Spinal cord (tissue), 10 donors: ENCODE data around the gene KLF9. TPM values are rescaled to one million over a fixed set of nuclear protein-coding genes. Genes with fewer than 3 reads are reported as not detected.
"Not testable (repeated sequence)": the region's sequence is repeated elsewhere in the genome, so short reads cannot be mapped to it uniquely, and the experiment has no call there.

ENCODE experiments used
- DNase-seq, 6 donors: peaks; one replicate each; pipeline versions ENCODE4 v3.0.0 to v3.0.0-alpha.2; 2013 to 2015; ENCODE audit warnings: low spot score in 6 of 6, low read depth in 4 of 6
- H3K27ac ChIP-seq: one replicate; pipeline ENCODE4 v1.5.1; 2013; ENCODE audit warnings: low read depth, low read length, control low read depth
- H3K27me3 ChIP-seq: one replicate; pipeline ENCODE4 v1.6.1; 2013; ENCODE audit warnings: low read length; ENCODE audit not compliant: control insufficient read depth, insufficient read depth
- H3K36me3 ChIP-seq: one replicate; pipeline ENCODE4 v1.6.1; 2013; ENCODE audit warnings: low read length; ENCODE audit not compliant: control insufficient read depth, insufficient read depth
- H3K4me1 ChIP-seq: one replicate; pipeline ENCODE4 v1.6.1; 2013; ENCODE audit warnings: low read length; ENCODE audit not compliant: control insufficient read depth, insufficient read depth
- H3K4me3 ChIP-seq: one replicate; pipeline ENCODE4 v1.5.1; 2013; ENCODE audit warnings: low read depth, low read length, control low read depth
- H3K9me3 ChIP-seq: one replicate; pipeline ENCODE4 v1.6.1; 2013; ENCODE audit warnings: low read length; ENCODE audit not compliant: control insufficient read depth, insufficient read depth
- WGBS: methylation state at CpG from one replicate; pipeline ENCODE4 v1.1.5; 2013; ENCODE audit warnings: missing lambda C conversion rate; ENCODE audit not compliant: insufficient coverage; 5-methylcytosine and 5-hydroxymethylcytosine counted together
- polyA plus RNA-seq, 2 donors: library from polyadenylated mRNA; unstranded; fragments of 120-200 nt; gene quantifications; one replicate each; pipeline ENCODE4 v1.2.1, GENCODE V29; 2013; ENCODE audit not compliant: insufficient read length in 2 of 2
- total RNA-seq, 2 donors: library from RNA; depleted of rRNA in 1 of 2; stranded (reverse); fragments of 120-200 nt in 1 of 2; fragments of >200 nt in 1 of 2; gene quantifications; one replicate each; pipeline versions ENCODE4 v1.2.3 to v1.2.4, GENCODE V29; 2013 to 2014
- donor health status: healthy.

The KLF9 gene
- total and polyA plus RNA-seq, 4 donors: 8.5 to 25.3 (median 10.6) TPM

DNA sequence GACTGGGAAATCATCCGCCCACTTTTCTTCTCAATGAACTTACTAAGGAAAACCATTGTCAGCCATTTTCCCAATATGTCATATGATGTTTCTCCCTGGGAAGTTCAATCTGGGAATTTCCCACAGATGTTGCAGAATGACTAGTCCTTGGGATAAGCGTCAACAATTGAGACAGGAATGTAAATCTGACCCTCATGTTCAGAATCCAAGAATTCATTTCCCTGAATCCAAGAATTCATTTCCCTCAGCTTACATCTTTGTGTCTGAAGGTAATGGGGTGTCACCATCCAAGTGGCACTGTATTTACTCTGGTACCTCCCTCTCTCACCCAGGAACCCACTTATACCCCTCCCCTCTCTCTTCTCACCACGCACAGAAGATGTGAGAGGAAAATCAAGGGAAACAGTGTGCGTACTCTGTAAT is 7.4 kb downstream of the KLF9 start:
- Histone ChIP-seq H3K4me1 (peaks cover 15% of the 10 kb centered on the region), H3K27ac (peak overlapping the region; percentile 86), H3K9me3 (no peaks in the 10 kb centered on the region), H3K36me3 (no peaks in the 10 kb centered on the region), H3K27me3 (no peaks in the 10 kb centered on the region), H3K4me3 (no peak overlapping the region)
- DNase-seq: peak in 1 of 6 donors; percentile 27
- WGBS: no CpG with 5 or more reads among the region's 4 CpGs

DNA sequence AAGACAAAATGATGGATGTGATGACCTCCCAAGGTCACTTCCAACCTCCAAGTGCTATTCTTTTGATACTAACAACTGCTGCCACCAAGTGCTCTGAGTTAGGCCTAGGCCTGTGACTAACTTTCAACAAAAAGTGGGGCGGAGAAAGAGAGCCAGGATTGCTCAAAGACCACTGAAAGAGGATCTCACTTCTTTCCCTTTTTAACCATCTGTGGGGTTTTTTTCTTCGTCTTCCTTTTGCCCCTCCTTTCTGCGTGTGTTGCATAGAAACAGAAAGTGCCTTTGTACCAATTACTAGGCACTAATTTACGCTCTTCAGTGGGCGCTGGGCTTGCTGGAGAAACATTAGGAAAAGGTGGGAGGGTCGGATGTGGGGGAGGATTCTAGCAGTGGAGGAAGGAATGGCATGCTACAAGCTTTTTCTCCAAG is 8.0 kb downstream of the KLF9 start:
- WGBS: 40% methylated on average over 3 of the region's 6 CpGs
- no peaks in the 10 kb centered on the region for H3K9me3 ChIP-seq
- H3K4me1 ChIP-seq: peaks cover 15% of the 10 kb centered on the region
- H3K27me3 ChIP-seq: no peaks in the 10 kb centered on the region
- H3K4me3 ChIP-seq: no peak overlapping the region
- peak in 2 of 6 donors; percentile 68 to 84 for DNase-seq
- peak overlapping the region; percentile 86 for H3K27ac ChIP-seq
- no peaks in the 10 kb centered on the region for H3K36me3 ChIP-seq

GRCh38 chr9:70405808-70406433 is 8.5 kb downstream of the KLF9 start:
- no peaks in the 10 kb centered on the region for H3K9me3 ChIP-seq
- no peak for DNase-seq
- H3K27ac ChIP-seq: peak overlapping the region; percentile 86
- 64% methylated on average over 3 of the region's 3 CpGs for WGBS
- no peak overlapping the region for H3K4me3 ChIP-seq
- no peaks in the 10 kb centered on the region for H3K36me3 ChIP-seq
- H3K4me1 ChIP-seq: peaks cover 12% of the 10 kb centered on the region
- no peaks in the 10 kb centered on the region for H3K27me3 ChIP-seq

DNA sequence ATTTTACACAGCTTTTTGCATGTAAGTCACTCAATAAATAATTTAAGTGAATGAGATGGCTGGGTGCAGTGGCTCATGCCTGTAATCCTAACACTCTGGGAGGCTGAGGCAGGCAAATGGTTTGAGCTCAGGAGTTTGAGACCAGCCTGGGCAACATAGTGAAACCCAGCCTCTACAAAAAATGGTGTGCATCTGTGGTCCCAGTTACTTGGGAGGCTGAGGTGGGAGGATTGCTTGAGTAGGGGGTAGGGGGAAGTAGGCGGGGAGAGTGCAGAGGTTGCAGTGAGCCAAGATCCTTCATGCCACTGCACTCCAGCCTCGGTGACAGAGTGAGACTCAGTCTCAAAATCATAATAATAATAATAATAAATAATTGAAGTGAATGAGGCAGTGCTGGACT is 10.2 kb downstream of the KLF9 start:
- Histone ChIP-seq H3K4me1 (peaks cover 12% of the 10 kb centered on the region), H3K36me3 (no peaks in the 10 kb centered on the region), H3K9me3 (no peaks in the 10 kb centered on the region), H3K27ac (no peak overlapping the region), H3K4me3 (no peak overlapping the region), H3K27me3 (no peaks in the 10 kb centered on the region)
- no CpG with 5 or more reads among the region's 2 CpGs for WGBS
- DNase-seq: no peak

GRCh38 chr9:70403618-70404025 is 10.8 kb downstream of the KLF9 start:
- 63% methylated on average over 3 of the region's 4 CpGs for WGBS
- Histone ChIP-seq H3K4me3 (no peak overlapping the region), H3K27me3 (no peaks in the 10 kb centered on the region), H3K9me3 (no peaks in the 10 kb centered on the region), H3K36me3 (no peaks in the 10 kb centered on the region), H3K27ac (peak overlapping the region; percentile 17), H3K4me1 (peaks cover 12% of the 10 kb centered on the region)
- DNase-seq: no peak

DNA sequence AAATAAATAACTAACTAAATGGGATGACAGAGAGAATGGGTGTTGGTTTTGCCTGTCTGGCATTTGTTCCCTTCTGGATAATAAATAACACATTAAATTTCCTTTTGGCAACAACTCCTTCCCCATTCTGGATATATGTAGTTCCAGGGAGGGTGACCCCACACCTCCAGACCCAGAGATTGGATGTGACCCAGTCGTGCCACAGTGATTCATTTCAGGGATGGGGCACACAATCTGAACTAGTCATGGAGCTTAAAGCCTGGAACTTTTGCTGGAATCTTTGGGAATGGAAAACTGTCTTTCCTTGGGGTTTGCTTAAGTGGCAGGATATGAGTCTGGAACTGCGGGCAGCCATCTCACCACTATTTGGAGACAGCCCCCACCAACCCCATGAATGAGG is 11.3 kb downstream of the KLF9 start:
- peaks cover 12% of the 10 kb centered on the region for H3K4me1 ChIP-seq
- DNase-seq: no peak
- 63% methylated on average over 1 of the region's 2 CpGs for WGBS
- no peaks in the 10 kb centered on the region for H3K27me3 ChIP-seq
- H3K4me3 ChIP-seq: no peak overlapping the region
- H3K36me3 ChIP-seq: no peaks in the 10 kb centered on the region
- H3K27ac ChIP-seq: peak overlapping the region; percentile 17
- no peaks in the 10 kb centered on the region for H3K9me3 ChIP-seq

GRCh38 chr9:70402213-70402612 is 12.2 kb downstream of the KLF9 start:
- H3K4me1 ChIP-seq: peaks cover 12% of the 10 kb centered on the region
- no CpG with 5 or more reads among the region's 1 CpG for WGBS

DNA sequence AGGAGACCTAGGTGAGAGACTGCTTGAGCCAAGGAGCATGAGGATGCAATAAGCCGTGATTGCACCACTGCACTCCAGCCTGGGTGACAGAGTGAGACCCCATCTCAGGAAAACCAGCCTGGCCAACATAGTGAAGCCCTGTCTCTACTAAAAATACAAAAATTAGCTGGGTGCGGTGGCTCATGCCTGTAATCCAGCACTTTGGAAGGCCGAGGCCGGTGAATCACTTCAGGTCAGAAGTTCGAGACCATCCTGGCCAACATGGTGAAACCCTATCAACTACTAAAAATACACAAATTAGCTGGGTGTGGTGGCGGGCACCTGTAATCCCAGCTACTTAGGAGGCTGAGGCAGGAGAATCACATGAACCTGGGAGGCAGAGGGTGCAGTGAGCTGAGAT is 13.2 kb downstream of the KLF9 start:
- not testable (repeated sequence) for H3K36me3 ChIP-seq, H3K27ac ChIP-seq, H3K27me3 ChIP-seq, H3K4me3 ChIP-seq, H3K9me3 ChIP-seq, H3K4me1 ChIP-seq, DNase-seq
- WGBS: 83% methylated on average over 1 of the region's 6 CpGs

More at GRCh38 chr9:70402213-70402612, 12.2 kb downstream of the KLF9 start:
- Histone ChIP-seq H3K36me3 (no peaks in the 10 kb centered on the region), H3K9me3 (no peaks in the 10 kb centered on the region), H3K27ac (no peak overlapping the region), H3K4me3 (no peak overlapping the region), H3K27me3 (no peaks in the 10 kb centered on the region)
- DNase-seq: no peak

DNA sequence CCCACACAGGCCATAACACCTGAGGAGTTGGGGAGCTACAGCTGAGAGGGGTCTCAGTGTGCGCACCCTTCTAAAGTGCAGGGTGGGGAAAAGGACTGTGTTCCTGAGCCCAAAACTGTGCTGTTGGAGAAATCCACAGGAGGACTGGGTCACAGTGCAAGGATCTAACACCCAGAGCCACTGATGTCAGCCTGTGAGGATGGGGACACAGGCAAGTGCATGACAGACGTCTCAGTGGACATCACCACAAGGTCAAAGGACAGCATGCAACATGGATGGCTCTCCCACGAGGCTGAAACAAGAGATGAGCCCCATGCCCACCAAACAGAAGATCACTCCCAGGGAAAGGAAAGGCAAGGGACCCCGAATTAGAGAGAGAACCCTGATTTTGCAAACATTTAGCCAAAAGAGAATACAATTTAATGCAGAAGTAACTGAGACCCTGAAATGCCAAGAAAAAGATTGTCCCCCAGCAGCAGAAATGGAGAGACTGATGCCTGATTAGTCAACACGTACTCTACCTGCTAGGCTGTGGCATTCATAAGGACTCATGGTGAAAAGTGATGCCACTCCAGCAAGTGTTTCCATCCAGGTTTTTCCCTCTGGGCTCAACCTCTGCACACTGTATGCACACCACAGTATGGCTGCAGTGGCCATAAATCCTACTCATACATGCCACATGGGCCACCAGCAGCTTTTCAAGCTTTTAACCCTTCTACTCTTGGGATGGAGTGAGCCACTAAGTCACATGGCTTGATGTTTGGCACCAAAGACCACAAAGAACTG is 14.2 kb downstream of the KLF9 start:
- no peak overlapping the region for H3K27ac ChIP-seq
- WGBS: 88% methylated on average over 4 of the region's 5 CpGs
- DNase-seq: no peak
- H3K36me3 ChIP-seq: no peaks in the 10 kb centered on the region
- no peaks in the 10 kb centered on the region for H3K9me3 ChIP-seq
- no peak overlapping the region for H3K4me3 ChIP-seq
- H3K27me3 ChIP-seq: no peaks in the 10 kb centered on the region
- H3K4me1 ChIP-seq: peaks cover 3% of the 10 kb centered on the region

DNA sequence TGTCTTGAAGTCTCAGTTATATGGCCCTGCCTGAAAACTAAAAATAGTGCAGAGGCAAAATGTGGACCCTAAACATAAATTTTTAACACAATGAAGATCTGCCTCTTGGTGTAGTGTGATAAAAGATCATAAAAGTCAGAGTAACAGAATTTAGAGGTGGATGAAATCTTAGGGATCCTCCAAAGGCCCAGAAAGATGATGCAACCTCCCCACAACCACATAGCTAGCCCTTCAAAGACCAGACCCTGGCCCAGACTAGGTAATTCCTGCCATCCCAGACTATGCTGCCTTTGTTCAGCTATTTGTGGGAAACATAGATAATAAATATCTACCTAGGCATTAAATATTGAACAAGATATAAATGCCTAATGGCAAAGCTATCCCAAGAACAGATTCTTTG is 15.3 kb downstream of the KLF9 start:
- no peaks in the 10 kb centered on the region for H3K36me3 ChIP-seq
- no peak for DNase-seq
- peaks cover 3% of the 10 kb centered on the region for H3K4me1 ChIP-seq
- H3K9me3 ChIP-seq: no peaks in the 10 kb centered on the region
- no peak overlapping the region for H3K27ac ChIP-seq
- no peak overlapping the region for H3K4me3 ChIP-seq
- H3K27me3 ChIP-seq: no peaks in the 10 kb centered on the region
